Spleen (tissue), 13 donors: ENCODE results near the gene CCHCR1. TPM values are rescaled to one million over a fixed set of nuclear protein-coding genes. Genes with fewer than 3 reads are reported as not detected.

Experiments
- DNase-seq: peaks from one replicate; pipeline ENCODE4 v3.0.0-alpha.2; 2020
- H3K27ac ChIP-seq, 8 donors: fragments of 200-600 bp; sonication (generic) in 7 of 8; 1 replicate in 4 of 8; 2 replicates in 4 of 8; pipeline versions ENCODE4 v1.5.0 to v1.8.0; 2016 to 2021; ENCODE audit warnings: inconsistent platforms in 4 of 8, mild to moderate bottlenecking in 4 of 8, moderate library complexity in 1 of 8
- H3K27me3 ChIP-seq, 7 donors: fragments of 200-600 bp; sonication (generic) in 6 of 7; replicated peaks in 1 of 7; 1 replicate in 4 of 7; 2 replicates in 3 of 7; pipeline versions ENCODE4 v1.5.0 to v1.8.0; 2016 to 2021; ENCODE audit warnings: inconsistent platforms in 3 of 7, mild to moderate bottlenecking in 1 of 7
- H3K36me3 ChIP-seq, 6 donors: fragments of 200-600 bp; sonication (generic) in 5 of 6; 1 replicate in 4 of 6; 2 replicates in 2 of 6; pipeline versions ENCODE4 v1.5.0 to v1.8.0; 2016 to 2021; ENCODE audit warnings: inconsistent platforms in 2 of 6
- H3K4me1 ChIP-seq, 6 donors: fragments of 200-600 bp; sonication (generic) in 5 of 6; 1 replicate in 3 of 6; 2 replicates in 3 of 6; pipeline versions ENCODE4 v1.5.0 to v1.8.0; 2016 to 2021; ENCODE audit warnings: inconsistent platforms in 3 of 6
- H3K4me3 ChIP-seq, 8 donors: fragments of 200-600 bp; sonication (generic) in 7 of 8; 1 replicate in 4 of 8; 2 replicates in 4 of 8; pipeline versions ENCODE4 v1.5.0 to v1.8.0; 2016 to 2021; ENCODE audit warnings: inconsistent platforms in 4 of 8, mild to moderate bottlenecking in 4 of 8, moderate library complexity in 2 of 8
- H3K9me3 ChIP-seq, 8 donors: fragments of 200-600 bp; sonication (generic) in 7 of 8; 1 replicate in 4 of 8; 2 replicates in 4 of 8; pipeline versions ENCODE4 v1.5.0 to v1.8.0; 2016 to 2021; ENCODE audit warnings: inconsistent platforms in 4 of 8
- CTCF ChIP-seq, 11 experiments: fragments of 200-600 bp in 7 of 11; fragments of 450-650 bp in 4 of 11; sonication (generic) in 4 of 11; IDR thresholded peaks in 8 of 11; conservative IDR thresholded peaks in 3 of 11; 1 replicate in 7 of 11; 2 replicates in 4 of 11; pipeline versions ENCODE4 v1.4.0 to v1.8.0; 2016 to 2021; ENCODE audit warnings: antibody characterized with exemption in 11 of 11, inconsistent platforms in 4 of 11, mild to moderate bottlenecking in 1 of 11
- POLR2A ChIP-seq, 3 donors: fragments of 450-650 bp; IDR thresholded peaks; one replicate each; pipeline ENCODE4 v1.5.1; 2017; ENCODE audit warnings: antibody characterized with exemption in 3 of 3, mild to moderate bottlenecking in 1 of 3
- POLR2AphosphoS5 ChIP-seq, 3 donors: sonication (generic); formaldehyde crosslinking; IDR thresholded peaks; one replicate each; pipeline ENCODE4 v1.5.1; 2017; ENCODE audit warnings: antibody characterized with exemption in 3 of 3
- WGBS, 5 donors: extraction: QIAGEN DNeasy Blood & Tissue Kit in 3 of 5; methylation state at CpG; one replicate each; pipeline versions ENCODE4 v1.1.5 to v1.1.7; 2013 to 2018; 5-methylcytosine and 5-hydroxymethylcytosine counted together
- intact Hi-C: fragments of 100-400 bp; cut with DNase I; formaldehyde crosslinking; loops from one replicate; pipeline ENCODE4 v1.15.0; 2023; ENCODE audit warnings: low total_unique reads
- long read RNA-seq, 2 donors: transcript quantifications; one replicate each; lab custom pipeline, GENCODE V29; 2026
- polyA plus RNA-seq, 3 donors: library from polyadenylated mRNA; stranded (reverse); fragments of 200-250 nt; gene quantifications; one replicate each; pipeline ENCODE4 v1.2.1, GENCODE V29; 2013
- total RNA-seq, 7 donors: library from RNA; depleted of rRNA in 3 of 7; stranded (reverse); fragments of >200 nt in 3 of 7; fragmentation: NEBNext Ultra II Directional in 4 of 7; extraction: Animal tissue kit (Norgen Biotek cat#: 25700) in 4 of 7; gene quantifications; one replicate each; pipeline versions ENCODE4 v1.1.0 to v1.2.1, GENCODE V29; 2016 to 2021
- donor health status: healthy with polysubstance abuse.
- donor health status: DM: no; HTN: no; CAD: no; lungs with moderate emphysema.
- donor health status: DM: no; HTN: no; CAD: no.
- donor health status: Bipolar disorder and iron deficiency.
- donor health status: healthy.
- donor health status: DM: no; HTN: no; CAD: no.
- donor health status: DM: yes; HTN: yes; CAD: no.

The CCHCR1 gene
- total RNA-seq (10 to 100 TPM in 6 of 7 donors, 1 to 10 TPM in 1; 7.7 to 22.5 (median 17.8) TPM), polyA plus RNA-seq (10 to 100 TPM; 11.1 to 15.2 (median 11.7) TPM)
- long read RNA-seq, donor 1, partial matches to known transcripts: 0 of 11 reads
- long read RNA-seq, donor 1, other reads (novel, unspliced or antisense): 9 of 11 reads
- long read RNA-seq, donor 2, partial matches to known transcripts: 0 of 1 reads
- long read RNA-seq, donor 2, other reads (novel, unspliced or antisense): 0 of 1 reads

- TF ChIP-seq POLR2A (IDR thresholded peaks at IDR 0.05): no peak
- TF ChIP-seq CTCF (IDR thresholded peaks at IDR 0.05 in 8 of 11, conservative IDR thresholded peaks at IDR 0.05 in 3 of 11): no peak
- no peak for TF ChIP-seq POLR2AphosphoS5 (IDR thresholded peaks at IDR 0.05)
- Histone ChIP-seq H3K4me1 (peaks cover 11 to 38% (median 25%) of the 10 kb centered on the region in 6 donors), H3K9me3 (no peaks in the 10 kb centered on the region), H3K36me3 (peaks cover 0 to 52% (median 7%) of the 10 kb centered on the region in 6 donors), H3K27me3 (no peaks in the 10 kb centered on the region), H3K27ac (peak within 1 kb of the TSS; percentile 42 to 90 (median 79)), H3K4me3 (peak within 1 kb of the TSS; percentile 63 to 94 (median 84))
- DNase-seq: no peak
- intact Hi-C loops: no loop called here
- WGBS, 5 donors: 11 to 16% (median 14%) methylated on average over 14 of the region's 14 CpGs
These were observed at the start of gene CCHCR1 for GRCh38 chr6:31157513-31158139. TSS of gene CCHCR1 (minus strand) at chr6:31157802. CDS start at chr6:31157600, 202 bp downstream.

GRCh38 chr6:31205638-31206037 is 48.0 kb upstream of the CCHCR1 start:
- WGBS, 5 donors: 85 to 92% (median 90%) methylated on average over 2 of the region's 2 CpGs

GRCh38 chr6:31204751-31205145 is 47.1 kb upstream of the CCHCR1 start:
- peaks cover 0 to 11% (median 0%) of the 10 kb centered on the region in 8 donors for H3K9me3 ChIP-seq

More at GRCh38 chr6:31205638-31206037, 48.0 kb upstream of the CCHCR1 start:
- Histone ChIP-seq H3K4me3 (no peak overlapping the region), H3K27me3 (no peaks in the 10 kb centered on the region), H3K9me3 (peaks cover 0 to 8% (median 0%) of the 10 kb centered on the region in 8 donors), H3K36me3 (peaks cover 0 to 20% (median 1%) of the 10 kb centered on the region in 6 donors), H3K27ac (peak overlapping the region in 3 of 8 donors; percentile 94 to 100 (median 99)), H3K4me1 (peaks cover 13 to 79% (median 32%) of the 10 kb centered on the region in 6 donors)
- no peak for TF ChIP-seq POLR2AphosphoS5 (IDR thresholded peaks at IDR 0.05)
- intact Hi-C loops: loop anchor here (10.0 kb wide), 1 partner anchor 59 kb away; no protein-coding TSS in a partner anchor
- DNase-seq: no peak

More at GRCh38 chr6:31204751-31205145, 47.1 kb upstream of the CCHCR1 start:
- 82 to 90% (median 87%) methylated on average over 3 to 4 of the region's 4 CpGs for WGBS, 5 donors
- peak overlapping the region in 3 of 8 donors; percentile 41 to 70 (median 44) for H3K4me3 ChIP-seq
- H3K4me1 ChIP-seq: peaks cover 18 to 80% (median 36%) of the 10 kb centered on the region in 6 donors
- intact Hi-C loops: loop anchor here (10.0 kb wide), 1 partner anchor 60 kb away; no protein-coding TSS in a partner anchor
- no peak for DNase-seq
- TF ChIP-seq POLR2AphosphoS5 (IDR thresholded peaks at IDR 0.05) (no peak), CTCF (IDR thresholded peaks at IDR 0.05 in 8 of 11, conservative IDR thresholded peaks at IDR 0.05 in 3 of 11) (no peak)
- H3K27ac ChIP-seq: peak overlapping the region; percentile 86 to 100 (median 94)
- no peaks in the 10 kb centered on the region for H3K27me3 ChIP-seq
- H3K36me3 ChIP-seq: peaks cover 0 to 28% (median 1%) of the 10 kb centered on the region in 6 donors
